ENCODE measurements around the gene GVQW3.
A peak's percentile ranks its signal among the peaks of the same experiment; 100 is the strongest.

GVQW3 gene

DNA sequence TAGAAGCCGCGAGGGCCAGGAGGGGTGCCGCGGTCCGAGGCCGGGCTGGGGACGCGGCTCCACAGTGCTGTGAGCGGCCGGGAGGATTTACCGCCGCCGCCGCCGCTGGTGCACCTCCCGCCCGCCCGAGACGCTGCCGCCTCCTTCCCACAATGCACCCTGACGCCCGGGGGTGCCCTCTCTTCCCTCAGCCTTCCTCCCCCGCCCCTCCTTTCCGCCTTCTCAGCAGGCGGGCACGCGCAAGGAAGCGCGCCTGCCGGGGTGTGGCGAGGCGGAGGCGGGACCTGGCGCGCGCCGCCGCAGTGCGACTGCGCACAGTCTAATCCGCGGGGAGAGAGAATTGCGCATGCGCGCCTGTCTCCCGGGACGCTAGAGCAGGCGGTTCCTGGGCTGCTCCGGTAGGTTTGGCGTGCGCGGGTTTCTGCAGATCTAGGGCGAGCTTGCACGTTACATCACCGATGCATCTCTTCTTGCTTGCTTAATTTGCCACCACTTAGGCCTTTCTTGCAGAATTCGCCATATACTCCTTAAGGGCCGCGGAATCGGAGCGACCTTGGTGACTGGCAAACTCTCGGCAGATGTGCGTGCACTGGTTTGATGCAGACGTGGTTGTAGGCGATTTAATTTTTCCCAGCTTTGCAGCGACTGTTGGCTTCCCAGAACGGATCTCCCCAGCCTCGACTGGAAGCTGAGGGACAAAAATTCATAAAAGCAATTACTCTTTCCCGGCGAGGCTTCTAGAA, at the start of gene GVQW3, which contains the start of gene THAP12:
Gene GVQW3 (plus strand): TSS at position 347 of the 743 bp plus-strand sequence. CDS start 506 bp downstream, outside the sequence.
Gene THAP12 (minus strand): TSS at position 156 of the 743 bp plus-strand sequence. CDS start 296 bp downstream, outside the sequence.
- DNase-seq (ENCODE audit: extremely low read depth in 1 of 2, low read depth in 1 of 2): peak; percentile 95

DNA sequence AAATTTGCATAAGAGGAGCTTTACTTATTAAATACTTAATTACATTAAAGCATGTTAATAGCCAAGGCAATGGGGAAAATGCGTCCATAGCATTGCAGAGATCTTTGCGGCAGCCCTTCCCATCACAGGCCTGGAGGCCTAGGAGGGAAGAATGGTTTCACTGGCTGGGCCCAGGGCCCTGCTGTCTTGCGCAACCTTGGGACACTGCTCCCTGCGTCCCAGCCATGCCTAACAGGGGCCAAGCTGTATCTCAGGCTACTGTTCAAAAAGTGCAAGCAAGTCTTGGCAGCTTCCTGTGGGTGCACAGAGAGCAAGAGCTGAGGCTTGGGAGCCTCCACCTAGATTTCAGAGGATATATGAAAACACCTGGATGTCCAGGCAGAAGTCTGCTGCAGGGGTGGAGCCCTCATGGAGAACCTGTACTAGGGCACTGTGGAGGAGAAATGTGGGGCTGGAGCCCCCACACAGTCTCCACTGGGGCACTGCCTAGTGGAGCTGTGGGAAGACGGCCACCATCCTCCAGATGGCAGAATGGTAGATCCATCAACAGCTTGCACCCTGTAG, 46.2 kb upstream of the GVQW3 start:
- no peak for DNase-seq (ENCODE audit: extremely low read depth in 1 of 2, low read depth in 1 of 2)

DNA sequence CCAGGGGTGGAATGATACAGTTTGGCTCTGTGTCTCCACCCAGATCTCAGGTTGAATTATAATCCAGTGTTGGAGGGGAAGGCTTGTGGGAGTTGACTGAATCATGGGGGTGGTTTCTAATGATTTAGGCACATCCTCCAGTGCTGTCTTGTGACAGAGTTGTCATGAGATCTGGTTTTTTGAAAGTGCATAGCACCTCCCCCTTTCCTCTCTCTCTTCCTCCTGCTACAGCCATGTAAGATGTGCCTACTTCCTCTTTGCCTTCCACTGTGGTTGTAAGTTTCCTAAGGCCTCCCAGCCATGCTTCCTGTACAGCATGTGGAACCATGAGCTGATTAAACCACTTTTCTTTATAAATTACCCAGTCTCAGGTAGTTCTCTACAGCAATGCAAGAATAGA, 45.3 kb upstream of the GVQW3 start:
- DNase-seq (ENCODE audit: extremely low read depth in 1 of 2, low read depth in 1 of 2): no peak

DNA sequence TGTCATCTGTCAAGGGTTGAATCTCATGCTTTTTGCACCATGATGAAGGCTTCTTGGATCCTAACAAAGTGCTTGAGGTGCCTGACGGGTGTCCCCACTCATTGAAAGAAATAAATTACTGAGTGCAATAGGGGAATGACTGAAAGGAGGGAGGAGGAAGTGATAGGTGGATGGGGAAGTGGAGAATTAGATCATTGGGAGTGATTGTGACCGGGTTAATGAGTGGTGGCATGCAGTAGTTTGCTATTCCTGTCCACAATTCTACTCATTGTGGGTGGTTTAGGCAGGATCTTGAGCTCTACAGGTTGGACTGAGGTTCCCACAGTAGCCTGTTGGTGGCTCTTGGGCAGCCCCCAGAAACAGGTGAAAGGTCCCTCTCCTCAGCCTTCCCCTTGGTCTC, 44.5 kb upstream of the GVQW3 start:
- no peak for DNase-seq (ENCODE audit: extremely low read depth in 1 of 2, low read depth in 1 of 2)

DNA sequence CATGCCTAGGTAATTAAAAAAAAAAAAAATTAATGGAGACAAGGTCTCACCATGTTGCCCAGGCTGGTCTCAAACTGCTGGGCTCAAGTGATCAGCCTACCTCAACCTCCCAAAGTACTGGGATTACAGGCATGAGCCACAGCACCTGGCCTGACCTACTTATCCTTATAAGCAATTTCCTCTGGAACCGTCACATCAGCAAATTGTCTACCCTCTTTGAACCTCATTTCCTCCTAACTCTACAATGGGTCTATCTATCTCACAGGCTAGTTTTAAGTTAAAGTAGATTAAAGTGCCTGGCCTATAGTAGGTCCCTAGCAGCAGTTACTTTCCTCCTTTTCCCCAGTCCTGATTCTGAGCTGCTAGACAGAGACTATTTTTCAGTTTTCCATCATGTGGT, 43.7 kb upstream of the GVQW3 start:
- DNase-seq (ENCODE audit: extremely low read depth in 1 of 2, low read depth in 1 of 2): no peak

DNA sequence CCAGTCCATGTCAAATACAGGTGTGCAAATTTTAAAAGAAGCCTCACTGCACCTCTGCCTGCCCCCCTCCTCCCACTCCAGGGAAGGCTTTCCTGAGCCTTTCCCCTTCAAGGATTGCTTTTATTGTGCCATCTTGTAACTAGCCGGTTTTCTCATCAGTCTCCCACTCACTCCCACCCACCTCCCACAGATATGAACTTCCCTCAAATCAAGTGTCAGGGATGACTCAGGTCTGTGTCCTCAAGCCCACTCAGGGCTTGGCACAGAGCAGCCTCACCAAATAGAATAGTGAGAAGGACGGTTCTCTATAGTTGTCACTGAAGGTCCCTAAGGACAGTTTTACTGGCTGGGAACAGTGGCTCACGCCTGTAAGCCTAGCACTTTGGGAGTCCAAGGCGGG, 43.2 kb upstream of the GVQW3 start:
- DNase-seq (ENCODE audit: extremely low read depth in 1 of 2, low read depth in 1 of 2): no peak

DNA sequence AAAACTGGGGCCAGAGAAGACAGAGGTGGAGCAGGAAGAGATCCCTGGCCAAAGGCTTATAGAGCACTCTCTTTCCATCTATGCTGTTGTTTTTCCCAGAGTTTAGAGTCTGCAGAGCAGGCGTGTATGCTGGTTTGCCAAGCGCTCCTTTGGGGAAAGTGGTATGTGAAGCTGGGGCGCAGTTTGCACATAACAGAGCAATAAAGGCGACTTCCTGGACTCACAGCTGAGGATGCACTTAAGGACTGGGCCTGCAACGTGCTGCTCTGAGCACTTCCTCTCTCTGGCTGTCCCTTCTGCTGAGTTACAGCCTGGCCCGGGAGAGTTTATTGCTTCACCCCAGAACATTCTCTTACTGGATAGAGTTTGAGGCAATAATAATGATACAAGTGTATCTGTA, 41.9 kb upstream of the GVQW3 start:
- DNase-seq (ENCODE audit: extremely low read depth in 1 of 2, low read depth in 1 of 2): no peak

DNA sequence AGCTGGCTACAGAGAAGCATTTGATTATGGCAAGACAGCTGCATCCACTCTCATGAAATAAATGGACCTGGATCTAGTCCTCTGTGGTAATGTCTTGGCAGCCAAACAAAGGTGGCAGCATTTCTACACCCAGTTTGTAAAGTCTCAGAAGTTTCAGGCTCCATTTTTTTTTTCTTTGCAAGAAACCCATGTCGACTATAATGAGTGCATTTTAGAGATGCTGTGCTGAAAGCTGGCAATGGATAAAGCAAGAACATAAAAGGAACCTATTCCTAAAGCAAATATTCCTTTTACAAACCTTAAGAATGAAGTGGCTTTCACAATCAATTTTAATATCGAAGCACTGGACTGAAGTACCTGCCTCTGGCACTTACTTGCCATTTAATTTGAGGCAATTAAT, 33.7 kb upstream of the GVQW3 start:
- DNase-seq (ENCODE audit: extremely low read depth in 1 of 2, low read depth in 1 of 2): no peak

DNA sequence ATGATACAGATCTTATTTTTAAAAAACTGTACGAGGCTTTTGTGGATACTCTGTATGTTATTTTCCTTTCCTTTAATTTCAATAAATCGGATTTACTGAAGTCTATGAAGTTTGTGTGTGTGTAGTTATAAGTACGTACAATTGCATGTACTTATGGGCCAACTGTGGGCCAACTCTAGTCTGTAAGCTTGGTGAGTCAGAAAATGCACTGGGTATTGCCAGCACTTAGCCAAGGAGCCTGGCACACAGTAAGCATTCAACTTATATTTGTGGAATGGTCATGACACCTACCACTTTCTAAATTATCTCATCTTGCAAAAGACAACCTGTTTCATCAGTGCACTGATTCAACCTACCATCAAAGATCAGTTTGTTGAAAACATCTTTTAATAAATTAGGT, 32.8 kb upstream of the GVQW3 start:
- DNase-seq (ENCODE audit: extremely low read depth in 1 of 2, low read depth in 1 of 2): no peak

DNA sequence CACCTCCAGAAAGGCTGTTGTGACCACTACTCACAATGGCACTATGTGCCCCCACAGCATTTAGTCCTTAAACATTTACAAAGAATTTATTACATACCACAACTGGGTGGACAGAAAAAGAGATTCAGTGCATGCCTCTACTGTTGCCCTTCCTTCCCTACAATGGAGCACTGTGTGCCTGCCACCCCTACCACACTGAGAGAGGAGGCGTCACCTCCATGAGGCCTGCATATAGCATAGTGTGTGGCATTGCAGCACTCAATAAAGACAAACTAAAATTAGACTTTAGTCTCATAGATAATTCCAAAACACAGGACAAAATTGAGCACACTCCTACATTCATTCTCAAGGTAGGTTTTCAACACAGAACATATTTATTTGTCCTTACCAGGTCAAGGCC, 26.0 kb upstream of the GVQW3 start:
- DNase-seq (ENCODE audit: extremely low read depth in 1 of 2, low read depth in 1 of 2): no peak

DNA sequence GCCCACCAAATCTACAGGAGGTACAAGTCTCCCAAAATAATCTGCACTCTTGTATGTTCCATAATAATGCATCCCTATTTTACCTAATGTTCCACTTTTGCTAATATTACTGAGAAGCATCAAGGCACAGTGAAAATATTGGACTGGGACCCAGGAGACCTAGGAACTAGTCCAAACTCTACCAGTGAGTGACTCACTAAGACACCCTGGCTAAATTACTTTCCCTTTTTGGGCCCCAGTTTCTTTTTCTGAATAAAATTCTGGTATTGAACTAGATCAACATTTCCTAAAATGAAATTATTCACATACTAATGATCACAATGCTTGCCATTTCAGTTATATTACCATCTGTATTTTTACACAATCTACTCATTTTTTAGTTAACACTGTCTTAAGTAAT, 19.7 kb upstream of the GVQW3 start:
- no peak for DNase-seq (ENCODE audit: extremely low read depth in 1 of 2, low read depth in 1 of 2)

DNA sequence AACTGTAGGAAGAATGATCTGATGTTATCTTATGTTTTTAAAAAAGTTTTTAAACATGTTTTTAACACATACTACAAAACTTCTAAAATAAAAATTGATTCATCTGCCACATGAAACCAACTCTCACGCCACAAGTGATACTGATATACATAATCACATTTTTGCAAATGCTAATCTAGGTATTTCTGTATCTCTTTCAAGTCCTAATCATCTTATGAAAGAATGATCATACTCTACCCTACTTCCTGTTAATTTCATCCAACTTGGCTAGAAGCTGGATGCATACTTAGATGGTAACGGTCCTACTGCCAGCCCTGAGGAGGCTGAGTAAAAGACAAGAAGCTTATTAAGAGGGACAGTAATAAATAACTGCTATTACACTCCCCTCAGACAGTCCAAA, 19.3 kb upstream of the GVQW3 start:
- DNase-seq (ENCODE audit: extremely low read depth in 1 of 2, low read depth in 1 of 2): no peak

DNA sequence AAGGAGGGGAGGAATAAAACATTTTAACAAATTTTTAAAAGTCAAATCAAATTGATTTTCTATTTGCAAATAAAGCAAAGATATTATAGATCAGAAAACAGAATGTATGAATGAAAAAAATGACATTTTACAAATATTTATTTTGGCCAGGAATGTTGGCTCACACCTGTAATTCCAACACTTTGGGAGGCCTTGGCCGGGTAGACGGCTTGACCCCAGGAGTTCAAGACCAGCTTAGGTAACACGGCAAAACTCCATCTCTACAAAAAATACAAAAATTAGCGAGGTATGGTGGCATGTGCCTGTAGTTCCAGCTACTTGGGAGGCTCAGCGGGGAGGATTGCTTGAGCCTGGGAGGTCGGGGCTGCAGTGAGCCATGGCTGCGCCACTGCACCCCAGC, 18.4 kb upstream of the GVQW3 start:
- no peak for DNase-seq (ENCODE audit: extremely low read depth in 1 of 2, low read depth in 1 of 2)

DNA sequence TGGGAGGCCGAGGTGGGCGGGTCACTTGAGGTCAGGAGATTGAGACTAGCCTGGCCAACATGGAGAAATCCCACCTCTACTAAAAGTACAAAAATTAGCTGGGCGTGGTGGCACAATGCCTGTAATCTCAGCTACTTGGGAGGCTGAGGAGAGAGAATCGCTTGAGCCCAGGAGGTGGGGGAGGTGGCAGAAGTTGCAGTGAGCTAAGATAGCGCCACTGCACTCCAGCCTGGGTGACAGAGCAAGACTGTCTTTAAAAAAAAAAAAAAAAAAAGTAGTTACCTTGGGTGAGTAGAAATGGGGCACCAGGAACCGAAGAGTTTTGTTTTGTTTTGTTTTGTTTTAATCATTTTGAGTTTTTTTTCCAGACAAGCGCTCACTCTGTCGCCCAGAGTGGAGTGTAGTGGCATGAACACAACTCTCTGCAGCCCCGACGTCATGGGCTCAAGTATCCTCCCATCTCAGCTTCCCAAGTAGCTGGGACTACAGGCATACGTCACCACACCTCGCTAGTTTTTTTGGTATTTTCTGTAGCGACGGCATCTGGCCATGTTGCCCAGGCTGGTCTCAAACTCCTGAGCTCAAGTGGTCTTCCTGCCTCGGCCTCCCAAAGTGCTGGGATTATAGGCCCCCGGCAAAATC, 16.0 kb upstream of the GVQW3 start:
- no peak for DNase-seq (ENCODE audit: extremely low read depth in 1 of 2, low read depth in 1 of 2)

DNA sequence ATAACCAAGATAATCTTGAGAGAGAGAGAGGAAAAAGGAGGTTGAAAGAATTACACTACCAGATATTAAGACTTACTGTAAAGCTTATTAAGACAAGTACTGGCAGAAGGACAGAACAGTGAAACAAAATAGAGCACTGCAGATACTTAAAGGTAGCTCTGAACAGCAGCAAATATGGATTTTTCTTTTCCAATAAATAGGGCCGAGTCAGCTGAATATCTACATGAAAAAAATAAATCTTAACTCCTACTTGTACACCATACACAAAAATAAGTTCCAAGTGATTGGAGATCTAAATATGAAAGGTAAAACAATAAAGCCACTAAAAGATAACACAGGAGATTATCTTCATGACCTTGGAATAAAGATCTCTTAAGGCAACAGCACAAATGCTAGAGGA, 12.6 kb upstream of the GVQW3 start:
- DNase-seq (ENCODE audit: extremely low read depth in 1 of 2, low read depth in 1 of 2): no peak

DNA sequence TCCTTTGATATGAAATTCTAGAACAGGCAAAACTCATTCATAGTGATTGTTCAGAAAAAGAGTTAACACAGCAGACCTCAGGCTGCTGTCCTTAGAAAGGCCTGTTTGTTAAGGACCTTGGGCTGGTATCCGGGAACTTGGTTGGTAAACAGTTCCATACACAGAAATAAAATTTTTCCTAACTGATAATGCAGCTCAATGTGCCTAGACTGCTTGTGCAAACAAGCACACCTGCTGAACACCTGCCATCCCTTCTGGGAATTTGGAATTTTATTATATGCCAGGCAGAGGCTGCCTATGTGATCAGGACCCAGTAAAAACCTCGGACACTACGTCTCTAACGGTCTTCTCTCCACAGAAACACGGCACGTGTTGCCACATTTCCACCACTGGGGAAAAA, 11.7 kb upstream of the GVQW3 start:
- DNase-seq (ENCODE audit: extremely low read depth in 1 of 2, low read depth in 1 of 2): no peak

DNA sequence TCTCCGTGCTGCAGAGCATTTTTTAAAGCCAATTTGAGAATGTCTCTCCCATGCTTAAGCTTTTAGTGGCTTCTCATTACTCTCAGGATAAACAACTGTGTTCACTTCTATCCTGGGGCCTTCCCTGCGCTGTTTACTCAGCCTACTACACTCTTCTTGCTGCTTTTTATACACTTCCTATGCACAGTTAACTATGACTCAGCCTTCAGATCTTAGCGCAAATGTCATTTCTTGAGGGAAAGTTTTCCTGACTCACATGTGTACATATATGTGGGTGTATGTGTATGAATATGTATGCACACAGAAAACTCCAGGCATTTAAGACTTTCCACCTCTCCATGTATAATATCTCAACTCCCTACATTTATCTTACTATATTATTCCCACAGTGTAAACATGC, 10.0 kb upstream of the GVQW3 start:
- DNase-seq (ENCODE audit: extremely low read depth in 1 of 2, low read depth in 1 of 2): peak in 1 of 2 donors; percentile 27

DNA sequence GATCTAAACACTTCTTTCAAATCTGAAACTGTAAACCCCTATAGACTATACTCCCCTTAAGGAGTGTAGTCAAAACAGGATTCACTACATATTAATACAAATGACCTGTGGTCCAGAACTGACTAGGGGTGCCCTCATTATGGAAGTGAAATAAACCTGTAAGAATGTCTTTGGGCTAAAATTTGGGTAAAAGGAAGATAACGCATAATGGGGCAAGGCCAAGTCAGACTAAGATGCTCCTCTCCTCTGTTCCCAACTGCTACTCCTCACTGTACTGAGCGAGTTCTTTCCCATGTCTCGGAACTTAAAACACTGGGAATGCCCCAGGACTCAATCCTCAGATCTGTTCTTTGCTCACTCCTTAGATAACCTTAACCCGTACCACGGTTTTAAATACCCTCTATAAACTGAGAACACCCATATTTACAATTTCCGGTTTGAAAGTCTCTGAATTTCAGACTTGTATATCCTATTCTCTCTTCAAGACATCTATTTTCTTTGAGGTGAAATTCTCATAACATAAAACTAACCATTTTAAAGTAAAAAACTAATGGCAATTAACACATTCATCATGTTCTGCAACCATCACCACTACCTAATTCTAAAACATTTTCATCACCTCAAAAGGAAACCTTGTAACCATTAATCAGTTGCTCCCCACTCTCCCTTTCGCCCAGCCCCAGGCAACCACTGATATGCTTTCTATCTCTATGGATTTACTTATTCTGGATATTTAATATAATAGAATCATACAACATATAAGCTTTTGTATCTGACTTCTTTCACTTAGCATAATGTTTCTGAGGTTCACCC, 4.2 kb upstream of the GVQW3 start:
- DNase-seq (ENCODE audit: extremely low read depth in 1 of 2, low read depth in 1 of 2): no peak

DNA sequence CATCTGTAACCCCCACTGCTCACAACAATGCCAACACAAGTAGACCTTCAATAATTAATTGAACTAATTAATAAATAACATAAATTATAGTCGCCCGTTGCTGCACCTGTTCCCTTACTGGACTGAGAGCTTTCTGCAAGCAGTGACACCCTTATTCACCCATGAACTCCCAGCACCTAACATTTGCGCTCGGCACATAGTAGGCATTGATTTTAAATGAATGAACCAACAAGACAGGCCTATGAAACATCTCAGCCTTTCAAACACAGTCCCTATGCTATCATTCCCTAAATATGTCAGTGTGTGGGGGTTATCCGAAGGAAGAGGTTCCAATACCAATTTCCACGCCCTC, 1.3 kb upstream of the GVQW3 start:
- no peak for DNase-seq (ENCODE audit: extremely low read depth in 1 of 2, low read depth in 1 of 2)

DNA sequence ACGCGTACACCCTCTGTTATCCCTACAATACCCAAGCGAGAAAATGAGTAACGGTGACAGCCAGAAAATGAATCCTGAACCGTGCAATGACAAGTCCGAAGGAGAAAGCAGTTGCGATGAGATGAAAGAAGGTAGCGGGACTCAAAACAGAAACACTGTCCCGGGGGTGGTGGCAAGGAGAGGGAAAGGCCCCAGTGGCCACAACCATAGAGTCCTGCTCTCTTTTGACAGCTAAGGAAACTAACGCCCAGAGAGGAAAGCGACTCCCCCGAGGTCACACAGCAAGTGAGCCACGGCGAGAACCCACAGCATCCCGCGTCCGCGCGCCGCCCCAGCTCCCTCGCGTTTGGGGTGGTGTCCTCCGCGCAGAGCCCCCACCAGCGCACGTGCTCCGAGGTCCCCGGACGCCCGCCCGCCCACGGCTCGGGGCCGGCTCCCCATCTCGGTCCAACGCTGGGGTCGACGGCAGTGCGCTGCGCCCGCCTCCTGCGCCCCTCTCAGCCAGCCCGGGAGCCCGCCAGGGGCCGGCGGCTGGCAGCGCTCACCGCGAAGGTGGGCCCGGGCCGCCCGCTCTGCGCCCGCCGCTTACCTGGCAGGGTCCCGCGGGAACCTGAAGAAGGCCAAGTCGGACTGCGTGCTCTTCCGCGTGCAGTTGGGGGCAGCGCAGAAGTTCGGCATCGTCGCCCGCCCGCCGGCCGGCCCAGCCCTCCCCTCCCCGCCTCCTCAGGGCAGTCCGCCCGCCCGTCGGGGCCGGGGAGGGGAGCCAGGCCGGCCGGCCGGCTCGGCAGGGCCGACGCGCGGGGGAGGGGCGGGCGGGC, 755 bp upstream of the GVQW3 start:
- DNase-seq (ENCODE audit: extremely low read depth in 1 of 2, low read depth in 1 of 2): peak; percentile 36 to 51

DNA sequence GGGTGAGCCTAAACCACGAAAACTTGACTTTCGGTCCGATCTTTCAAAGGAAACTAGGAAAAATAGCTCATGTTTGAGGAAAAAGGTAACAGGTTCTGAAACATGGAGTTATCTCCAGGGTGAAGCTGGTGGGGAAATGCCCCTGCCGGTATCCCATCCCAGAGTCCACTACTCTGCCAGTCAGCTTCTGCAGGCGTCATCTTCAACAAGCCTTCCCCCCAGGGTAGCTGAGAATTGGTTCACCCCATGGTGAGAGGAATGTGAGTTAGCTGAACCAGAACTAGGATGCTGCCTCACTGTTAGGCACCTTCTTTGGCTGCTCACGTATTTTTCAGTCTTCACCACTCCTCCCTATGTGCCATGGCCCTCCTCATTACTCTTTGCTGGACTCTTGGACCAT, 1.1 kb downstream of the GVQW3 start:
- DNase-seq (ENCODE audit: extremely low read depth in 1 of 2, low read depth in 1 of 2): no peak

All from stimulated activated CD8-positive, alpha-beta memory T cell treated with anti-CD3 and anti-CD28 coated beads, Interleukin-7, amount 100 ng/mL, for 48 hours (primary cell).